Renal pelvis (tissue), 4 donors: ENCODE measurements around the gene PAEP. TPM values are rescaled to one million over a fixed set of nuclear protein-coding genes. Genes with fewer than 3 reads are reported as not detected.

ENCODE experiments used
- DNase-seq: peaks from one replicate; pipeline ENCODE4 v3.0.0-alpha.2; 2013
- polyA plus RNA-seq, 3 donors: library from polyadenylated mRNA; unstranded; fragments of 120-200 nt; gene quantifications; one replicate each; pipeline ENCODE4 v1.2.1, GENCODE V29; 2013; ENCODE audit not compliant: insufficient read length in 3 of 3

Gene PAEP
- polyA plus RNA-seq, 3 donors, result 0.20 to 0.38 TPM; not detected in 1

GRCh38 chr9:135592625-135593024 lies 31.1 kb downstream of the PAEP start:
- DNase-seq, result no peak

GRCh38 chr9:135596211-135596610 lies 34.7 kb downstream of the PAEP start:
- no peak for DNase-seq

- DNase-seq, result no peak
These were observed 38.8 kb downstream of the PAEP start for GRCh38 chr9:135600296-135600817.

- no peak for DNase-seq
These were observed 40.4 kb downstream of the PAEP start for GRCh38 chr9:135601988-135602387.

GRCh38 chr9:135602789-135603481 lies 41.4 kb downstream of the PAEP start:
- no peak for DNase-seq

- no peak for DNase-seq
These were observed 43.1 kb downstream of the PAEP start for GRCh38 chr9:135604437-135605237.

GRCh38 chr9:135605238-135605781 lies 43.8 kb downstream of the PAEP start:
- DNase-seq, result no peak

- DNase-seq, result no peak
These were observed 45.3 kb downstream of the PAEP start for GRCh38 chr9:135606885-135607259.

- DNase-seq, result no peak
These were observed 46.1 kb downstream of the PAEP start for GRCh38 chr9:135607401-135608293.

GRCh38 chr9:135608294-135608998 lies 46.9 kb downstream of the PAEP start:
- DNase-seq, result no peak

GRCh38 chr9:135608999-135609317 lies 47.4 kb downstream of the PAEP start:
- DNase-seq, result no peak

GRCh38 chr9:135609366-135609955 lies 47.9 kb downstream of the PAEP start:
- DNase-seq, result no peak

GRCh38 chr9:135610290-135611141 lies 49.0 kb downstream of the PAEP start:
- DNase-seq, result no peak

GRCh38 chr9:135611142-135611874 lies 49.8 kb downstream of the PAEP start:
- DNase-seq, result no peak

- no peak for DNase-seq
These were observed 50.3 kb downstream of the PAEP start for GRCh38 chr9:135611875-135612209.

- no peak for DNase-seq
These were observed 50.9 kb downstream of the PAEP start for GRCh38 chr9:135612437-135612836.

GRCh38 chr9:135612981-135613910 lies 51.7 kb downstream of the PAEP start:
- no peak for DNase-seq
